Endodermal cell (in vitro differentiated cells): ENCODE measurements around the gene ZNF384. TPM values are rescaled to one million over a fixed set of nuclear protein-coding genes. Genes with fewer than 3 reads are reported as not detected.

Source experiments
- DNase-seq: peaks from one replicate; pipeline ENCODE4 v3.0.0-alpha.2; 2017
- H3K27ac ChIP-seq: 2 replicates; pipeline ENCODE4 v1.5.1; 2013; ENCODE audit warnings: mild to moderate bottlenecking, low read depth, low read length, moderate library complexity
- H3K27me3 ChIP-seq: 2 replicates; pipeline ENCODE4 v1.6.1; 2013; ENCODE audit warnings: mild to moderate bottlenecking, low read length, moderate library complexity; ENCODE audit not compliant: insufficient read depth, control insufficient read depth, poor library complexity, severe bottlenecking
- H3K36me3 ChIP-seq: 2 replicates; pipeline ENCODE4 v1.7.0; 2013; ENCODE audit warnings: mild to moderate bottlenecking, low read length, moderate library complexity; ENCODE audit not compliant: control insufficient read depth, insufficient read depth
- H3K4me1 ChIP-seq: one replicate; pipeline ENCODE4 v1.7.0; 2013; ENCODE audit warnings: low read length; ENCODE audit not compliant: control insufficient read depth, insufficient read depth
- H3K4me3 ChIP-seq: 2 replicates; pipeline ENCODE4 v1.5.1; 2013; ENCODE audit warnings: mild to moderate bottlenecking, low read length, moderate library complexity
- H3K9ac ChIP-seq: 2 replicates; pipeline ENCODE4 v1.6.1; 2013; ENCODE audit warnings: mild to moderate bottlenecking, low read length, moderate library complexity; ENCODE audit not compliant: poor library complexity, severe bottlenecking; ENCODE audit errors: extremely low read depth
- H3K9me3 ChIP-seq: 2 replicates; pipeline ENCODE4 v1.6.1; 2013; ENCODE audit warnings: mild to moderate bottlenecking, low read length, moderate library complexity; ENCODE audit not compliant: control insufficient read depth
- H3K27ac Mint-ChIP-seq: 2 replicates; pipeline ENCODE4 v1.8.0; 2020; ENCODE audit warnings: mixed read lengths
- H3K27me3 Mint-ChIP-seq: 2 replicates; pipeline ENCODE4 v1.8.0; 2021; ENCODE audit warnings: mild to moderate bottlenecking, mixed read lengths; ENCODE audit not compliant: insufficient read depth
- H3K36me3 Mint-ChIP-seq: 2 replicates; pipeline ENCODE4 v1.8.0; 2020; ENCODE audit warnings: low read depth, mixed read lengths
- H3K4me1 Mint-ChIP-seq: 2 replicates; pipeline ENCODE4 v1.8.0; 2020; ENCODE audit warnings: mixed read lengths
- H3K4me3 Mint-ChIP-seq: 2 replicates; pipeline ENCODE4 v1.8.0; 2020; ENCODE audit warnings: mild to moderate bottlenecking, moderate library complexity, mixed read lengths
- H3K9me3 Mint-ChIP-seq: 2 replicates; pipeline ENCODE4 v1.8.0; 2020; ENCODE audit warnings: mild to moderate bottlenecking, mixed read lengths
- CTCF ChIP-seq: fragments of 200-600 bp; sonication (generic); conservative IDR thresholded peaks from 2 replicates; pipeline ENCODE4 v1.5.0; 2021; ENCODE audit warnings: antibody characterized with exemption, mild to moderate bottlenecking
- WGBS, 2 experiments: methylation state at CpG; one replicate each; pipeline versions ENCODE4 v1.1.5 to v1.1.7; 2013; ENCODE audit warnings: missing lambda C conversion rate in 2 of 2, mixed read lengths in 1 of 2; ENCODE audit not compliant: insufficient coverage in 1 of 2, insufficient read length in 1 of 2; 5-methylcytosine and 5-hydroxymethylcytosine counted together
- total RNA-seq, 2 donors: library from RNA; stranded (reverse); fragmentation: NEBNext Ultra II Directional in 1 of 2; extraction: Animal tissue kit (Norgen Biotek cat#: 25700) in 1 of 2; gene quantifications; 2 replicates in 1 of 2; 3 replicates in 1 of 2; pipeline ENCODE4 v1.2.1, GENCODE V29; 2021

ZNF384 gene
- total RNA-seq, 2 donors from 2014 or later = 74.4 to 146 TPM

DNA sequence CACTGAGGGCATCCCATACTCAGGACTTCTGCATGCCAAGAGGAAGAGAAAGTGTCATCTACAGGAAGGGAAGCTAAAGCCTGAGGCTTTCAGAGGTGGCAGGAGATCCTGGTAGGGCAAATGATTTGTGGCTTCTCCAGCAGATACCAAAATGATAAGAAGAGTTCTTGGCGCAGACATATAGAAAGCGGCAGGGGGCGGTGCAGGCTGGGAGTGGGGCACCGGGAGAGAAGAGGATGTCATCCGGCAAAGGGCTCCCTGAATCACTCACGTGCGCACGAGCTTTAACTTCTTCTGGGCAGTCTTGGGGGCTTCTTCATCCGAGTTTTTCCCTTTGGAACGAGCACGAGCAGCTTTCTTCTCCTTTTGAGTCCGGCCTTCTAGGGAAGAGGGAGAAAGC lies 36.8 kb downstream of the ZNF384 start:
- Histone ChIP-seq H3K4me3 (no peak overlapping the region), H3K27me3 (no peaks in the 10 kb centered on the region), H3K9me3 (no peaks in the 10 kb centered on the region), H3K9ac (no peak overlapping the region), H3K36me3 (peaks cover 55% of the 10 kb centered on the region), H3K4me1 (no peaks in the 10 kb centered on the region), H3K27ac (no peak overlapping the region)
- Mint-ChIP-seq H3K27me3 (no peaks in the 10 kb centered on the region), H3K4me1 (no peaks in the 10 kb centered on the region), H3K9me3 (no peaks in the 10 kb centered on the region), H3K4me3 (no peak overlapping the region), H3K36me3 (peaks cover 73% of the 10 kb centered on the region), H3K27ac (no peak overlapping the region)
- DNase-seq = no peak
- TF ChIP-seq CTCF = peak; percentile 52
- WGBS, 2 experiments = 90 to 95% methylated on average over 9 to 11 of the region's 12 CpGs

GRCh38 chr12:6650832-6651231 lies 38.3 kb downstream of the ZNF384 start:
- DNase-seq = no peak
- Mint-ChIP-seq H3K27me3 (peaks cover 13% of the 10 kb centered on the region), H3K4me1 (peaks cover 5% of the 10 kb centered on the region), H3K9me3 (no peaks in the 10 kb centered on the region), H3K36me3 (peaks cover 60% of the 10 kb centered on the region), H3K4me3 (no peak overlapping the region), H3K27ac (no peak overlapping the region)
- Histone ChIP-seq H3K36me3 (peaks cover 46% of the 10 kb centered on the region), H3K9ac (no peak overlapping the region), H3K27ac (no peak overlapping the region), H3K4me3 (no peak overlapping the region), H3K4me1 (no peaks in the 10 kb centered on the region), H3K9me3 (no peaks in the 10 kb centered on the region), H3K27me3 (no peaks in the 10 kb centered on the region)
- WGBS, 2 experiments = 97 to 100% methylated on average over 1 to 8 of the region's 8 CpGs
- no peak for TF ChIP-seq CTCF

DNA sequence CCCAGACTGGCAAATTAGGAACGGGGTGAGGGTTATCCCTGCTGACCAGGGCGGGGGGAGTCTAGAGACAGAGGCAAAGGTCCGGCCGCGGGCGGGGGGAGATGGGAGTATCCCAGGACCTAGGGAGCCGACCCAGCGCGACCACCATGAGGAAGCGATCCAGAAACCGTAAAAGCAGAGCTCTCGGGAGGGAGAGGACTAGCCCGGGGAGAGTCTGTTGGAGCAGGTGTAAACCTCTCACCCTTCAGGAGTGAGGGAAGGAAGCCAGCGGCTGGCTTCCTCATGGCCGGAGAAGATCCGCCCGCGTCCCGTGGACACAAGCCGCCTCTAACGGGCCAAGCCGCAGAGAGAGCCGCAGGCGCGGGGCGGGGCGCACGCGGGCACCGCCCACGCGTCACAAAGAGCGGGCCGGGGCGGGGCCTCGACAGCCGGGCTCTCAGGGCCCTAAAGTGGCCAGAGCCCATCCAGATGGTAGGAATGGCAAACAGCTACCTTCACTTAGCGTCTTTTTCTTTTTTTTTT lies 42.0 kb downstream of the ZNF384 start, which contains the start of gene ACRBP:
Gene ACRBP, minus strand, starts transcription at position 350 of the 522 bp plus-strand sequence. Its CDS starts 66 bp downstream, at position 284.
- H3K27ac Mint-ChIP-seq = peak within 1 kb of the TSS; percentile 52
- WGBS, 2 experiments = 28 to 39% methylated on average over 9 to 38 of the region's 38 CpGs
- peak within 1 kb of the TSS; percentile 68 for H3K4me3 Mint-ChIP-seq

More for the DNA sequence above, 42.0 kb downstream of the ZNF384 start, which contains the start of gene ACRBP:
- Histone ChIP-seq H3K27ac (no peak within 1 kb of the TSS), H3K27me3 (peaks cover 3% of the 10 kb centered on the region), H3K4me3 (peak within 1 kb of the TSS; percentile 64), H3K36me3 (peaks cover 23% of the 10 kb centered on the region), H3K9me3 (no peaks in the 10 kb centered on the region), H3K4me1 (no peaks in the 10 kb centered on the region), H3K9ac (no peak within 1 kb of the TSS)
- no peaks in the 10 kb centered on the region for H3K9me3 Mint-ChIP-seq
- peak; percentile 94 for DNase-seq
- H3K27me3 Mint-ChIP-seq = peaks cover 41% of the 10 kb centered on the region
- peaks cover 12% of the 10 kb centered on the region for H3K4me1 Mint-ChIP-seq
- no peak for TF ChIP-seq CTCF
- peaks cover 30% of the 10 kb centered on the region for H3K36me3 Mint-ChIP-seq
